ENCODE data around the gene C16orf74.

GRCh38 chr16:85799497-85800320 lies 48.8 kb upstream of the C16orf74 start, which contains the start of the genes COX4I1 and EMC8:
- TF ChIP-seq, protein P1, sequence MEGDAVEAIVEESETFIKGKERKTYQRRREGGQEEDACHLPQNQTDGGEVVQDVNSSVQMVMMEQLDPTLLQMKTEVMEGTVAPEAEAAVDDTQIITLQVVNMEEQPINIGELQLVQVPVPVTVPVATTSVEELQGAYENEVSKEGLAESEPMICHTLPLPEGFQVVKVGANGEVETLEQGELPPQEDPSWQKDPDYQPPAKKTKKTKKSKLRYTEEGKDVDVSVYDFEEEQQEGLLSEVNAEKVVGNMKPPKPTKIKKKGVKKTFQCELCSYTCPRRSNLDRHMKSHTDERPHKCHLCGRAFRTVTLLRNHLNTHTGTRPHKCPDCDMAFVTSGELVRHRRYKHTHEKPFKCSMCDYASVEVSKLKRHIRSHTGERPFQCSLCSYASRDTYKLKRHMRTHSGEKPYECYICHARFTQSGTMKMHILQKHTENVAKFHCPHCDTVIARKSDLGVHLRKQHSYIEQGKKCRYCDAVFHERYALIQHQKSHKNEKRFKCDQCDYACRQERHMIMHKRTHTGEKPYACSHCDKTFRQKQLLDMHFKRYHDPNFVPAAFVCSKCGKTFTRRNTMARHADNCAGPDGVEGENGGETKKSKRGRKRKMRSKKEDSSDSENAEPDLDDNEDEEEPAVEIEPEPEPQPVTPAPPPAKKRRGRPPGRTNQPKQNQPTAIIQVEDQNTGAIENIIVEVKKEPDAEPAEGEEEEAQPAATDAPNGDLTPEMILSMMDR (IDR thresholded peaks at IDR 0.05; ENCODE audit: insufficient read depth, low read depth, low read length), result no peak
- TF ChIP-seq EZH2 (IDR thresholded peaks at IDR 0.05; ENCODE audit: insufficient read depth, low read length), result no peak
